Measurements from ENCODE around the gene C1QL1.

C1QL1 gene

GRCh38 chr17:44919411-44919810 is 48.7 kb downstream of the C1QL1 start:
- no peak for TF ChIP-seq CTCF (IDR thresholded peaks at IDR 0.05; ENCODE audit: low read depth, low read length, missing control alignments)
- DNase-seq (ENCODE audit: low read depth), result no peak
- H3K4me3 ChIP-seq (ENCODE audit: low read depth, low read length), result no peak overlapping the region

GRCh38 chr17:44918006-44918405 is 50.1 kb downstream of the C1QL1 start:
- H3K4me3 ChIP-seq (ENCODE audit: low read depth, low read length), result no peak overlapping the region
- no peak for TF ChIP-seq CTCF (IDR thresholded peaks at IDR 0.05; ENCODE audit: low read depth, low read length, missing control alignments)
- DNase-seq (ENCODE audit: low read depth), result no peak

- no peak for DNase-seq (ENCODE audit: low read depth)
- H3K4me3 ChIP-seq (ENCODE audit: low read depth, low read length), result no peak overlapping the region
- no peak for TF ChIP-seq CTCF (IDR thresholded peaks at IDR 0.05; ENCODE audit: low read depth, low read length, missing control alignments)
Observed at GRCh38 chr17:44917456-44917855, 50.6 kb downstream of the C1QL1 start.

- no peak for DNase-seq (ENCODE audit: low read depth)
- no peak for TF ChIP-seq CTCF (IDR thresholded peaks at IDR 0.05; ENCODE audit: low read depth, low read length, missing control alignments)
- no peak overlapping the region for H3K4me3 ChIP-seq (ENCODE audit: low read depth, low read length)
Observed at GRCh38 chr17:44916781-44917241, 51.3 kb downstream of the C1QL1 start.

GRCh38 chr17:44915862-44916780 is 52.0 kb downstream of the C1QL1 start:
- no peak for DNase-seq (ENCODE audit: low read depth)
- no peak for TF ChIP-seq CTCF (IDR thresholded peaks at IDR 0.05; ENCODE audit: low read depth, low read length, missing control alignments)
- no peak overlapping the region for H3K4me3 ChIP-seq (ENCODE audit: low read depth, low read length)

- no peak for TF ChIP-seq CTCF (IDR thresholded peaks at IDR 0.05; ENCODE audit: low read depth, low read length, missing control alignments)
- no peak for DNase-seq (ENCODE audit: low read depth)
- H3K4me3 ChIP-seq (ENCODE audit: low read depth, low read length), result no peak within 1 kb of the TSS
Observed at GRCh38 chr17:44915321-44915726, 52.8 kb downstream of the C1QL1 start, which contains the start of gene GFAP. GFAP (minus strand) TSS chr17:44915500; CDS start chr17:44915486, 14 bp downstream.

Measured in GM12864 (cell line).